ENCODE measurements around the gene CNPPD1. TPM values are rescaled to one million over a fixed set of nuclear protein-coding genes. Genes with fewer than 3 reads are reported as not detected.

CNPPD1 gene
- total RNA-seq, 1 experiment from 2014 or later, result 32.8 TPM

DNA sequence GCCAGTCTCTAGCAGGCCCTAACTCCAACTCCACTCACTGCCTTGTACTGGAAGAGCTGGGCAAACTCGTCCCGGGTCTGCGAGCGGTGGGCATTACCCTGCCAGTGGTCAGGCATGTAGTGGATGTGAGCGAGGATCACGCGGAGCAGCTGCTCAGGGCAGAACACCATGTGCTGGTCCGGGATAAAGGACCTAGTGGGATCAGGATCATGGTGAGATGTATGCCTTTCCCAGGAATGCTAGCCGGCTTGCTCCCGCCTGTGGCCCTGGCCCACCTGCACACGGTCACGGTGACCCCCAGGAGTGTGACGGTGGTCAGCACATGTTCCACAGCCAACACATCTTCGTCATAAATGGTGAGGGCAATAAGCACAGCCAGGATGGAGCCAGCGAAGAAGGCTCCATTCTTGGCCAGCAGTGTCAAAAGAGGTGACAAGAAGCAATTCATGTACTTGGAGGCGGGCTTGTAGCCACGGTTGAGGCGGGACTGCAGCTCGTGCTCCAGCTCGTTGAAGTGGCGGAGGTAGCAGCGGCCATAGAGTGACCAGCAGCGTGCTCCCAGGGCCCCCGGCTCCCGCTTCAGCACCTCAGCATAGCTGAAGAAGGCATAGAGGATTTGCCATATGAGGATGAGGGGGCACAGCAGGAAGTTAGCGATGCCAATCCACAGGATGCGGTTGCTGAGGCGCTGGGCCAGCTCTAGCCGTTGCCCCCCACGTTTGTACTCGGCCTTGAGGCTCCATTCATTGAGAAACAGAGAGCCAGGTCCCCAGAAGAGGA, 47.3 kb upstream of the CNPPD1 start (continued):
- TF ChIP-seq TEAD4 (CRISPR knock-in tag; IDR thresholded peaks at IDR 0.05), result no peak

DNA sequence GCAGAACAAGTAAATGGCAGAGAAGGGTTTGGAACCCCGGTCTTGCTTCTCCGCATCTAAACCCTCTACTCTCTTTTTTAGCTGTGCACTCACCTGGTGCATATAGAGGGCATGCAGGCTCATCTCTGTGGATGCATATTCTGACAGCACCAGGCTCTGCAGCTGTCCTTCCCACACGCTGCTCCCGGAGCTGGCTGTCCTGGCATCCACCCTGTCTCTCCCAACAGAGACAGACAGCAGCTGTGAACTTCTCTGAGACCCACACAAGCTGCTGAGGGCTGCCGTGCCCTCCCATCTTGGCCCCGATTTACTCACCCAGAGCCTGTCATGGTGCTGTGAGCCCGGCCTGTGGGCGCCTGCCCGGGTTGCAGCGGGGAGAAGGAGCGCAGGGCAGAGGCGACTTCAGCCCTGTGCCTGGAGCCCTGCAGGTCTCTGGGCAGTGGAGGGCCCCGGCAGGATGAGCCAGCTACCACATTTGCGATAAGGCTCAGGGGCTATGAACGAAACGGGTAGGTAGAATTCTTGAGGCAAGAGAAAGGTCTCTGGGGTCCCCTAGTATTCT, 45.3 kb upstream of the CNPPD1 start:
- no peak for DNase-seq (ENCODE audit: low spot score)
- POLR2A ChIA-PET, result interaction anchor here (1.3 kb wide), 1 partner anchor 46 kb away, joined by 3 read pairs; the partner anchor contains the start of gene CNPPD1
- ATAC-seq, result no peak
- Mint-ChIP-seq H3K36me3 (peaks cover 48% of the 10 kb centered on the region), H3K27ac (no peak overlapping the region), H3K4me1 (peaks cover 15% of the 10 kb centered on the region), H3K27me3 (ENCODE audit: low read depth) (no peaks in the 10 kb centered on the region), H3K4me3 (no peak overlapping the region), H3K9me3 (no peaks in the 10 kb centered on the region)
- no peak for TF ChIP-seq ZNF317 (CRISPR knock-in tag; IDR thresholded peaks at IDR 0.05; ENCODE audit: borderline replicate concordance, low read depth)
- TF ChIP-seq, protein P1, sequence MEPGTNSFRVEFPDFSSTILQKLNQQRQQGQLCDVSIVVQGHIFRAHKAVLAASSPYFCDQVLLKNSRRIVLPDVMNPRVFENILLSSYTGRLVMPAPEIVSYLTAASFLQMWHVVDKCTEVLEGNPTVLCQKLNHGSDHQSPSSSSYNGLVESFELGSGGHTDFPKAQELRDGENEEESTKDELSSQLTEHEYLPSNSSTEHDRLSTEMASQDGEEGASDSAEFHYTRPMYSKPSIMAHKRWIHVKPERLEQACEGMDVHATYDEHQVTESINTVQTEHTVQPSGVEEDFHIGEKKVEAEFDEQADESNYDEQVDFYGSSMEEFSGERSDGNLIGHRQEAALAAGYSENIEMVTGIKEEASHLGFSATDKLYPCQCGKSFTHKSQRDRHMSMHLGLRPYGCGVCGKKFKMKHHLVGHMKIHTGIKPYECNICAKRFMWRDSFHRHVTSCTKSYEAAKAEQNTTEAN (CRISPR knock-in tag; IDR thresholded peaks at IDR 0.05), result no peak
- no peak for TF ChIP-seq SOX15 (CRISPR knock-in tag; IDR thresholded peaks at IDR 0.05)
- CTCF ChIA-PET, result no interaction called here

DNA sequence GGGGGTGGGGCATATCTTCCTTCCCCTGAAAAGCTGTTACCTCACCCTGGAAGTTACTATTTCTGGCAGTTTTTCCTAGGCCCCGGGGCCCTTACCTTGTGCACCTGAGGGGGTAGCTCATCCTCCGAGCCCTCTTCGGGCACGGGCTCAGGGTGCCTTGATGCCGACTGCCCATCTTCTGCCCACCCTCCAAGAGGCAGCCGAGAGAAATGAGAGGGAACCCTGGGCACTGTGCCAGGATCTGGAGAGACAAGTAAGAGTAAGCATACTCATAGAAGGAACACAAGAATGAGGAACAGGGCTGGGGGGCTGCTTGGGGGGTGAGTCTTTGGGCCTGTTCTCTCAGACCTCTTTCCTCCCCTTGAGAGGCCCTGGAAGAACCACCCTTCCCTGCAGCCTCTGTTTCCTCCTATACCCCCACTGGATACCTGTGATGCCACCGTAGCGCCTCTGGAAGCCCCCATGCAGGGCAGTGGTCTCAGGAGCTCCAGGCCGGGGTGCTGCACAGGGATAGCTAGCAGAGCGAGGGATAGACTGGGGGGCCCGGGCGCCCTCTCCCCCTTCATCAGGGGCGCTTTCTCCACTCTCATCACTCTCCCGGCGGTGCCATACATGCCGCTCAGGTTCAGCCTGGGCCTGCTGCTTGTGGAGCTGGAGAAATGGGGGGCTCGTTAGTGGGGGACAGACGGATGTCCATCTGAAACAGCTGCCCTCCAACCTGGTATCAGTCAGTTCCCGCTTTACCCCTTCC, 44.1 kb upstream of the CNPPD1 start:
- Mint-ChIP-seq H3K36me3 (peaks cover 42% of the 10 kb centered on the region), H3K4me3 (no peak overlapping the region), H3K4me1 (peaks cover 25% of the 10 kb centered on the region), H3K27ac (no peak overlapping the region), H3K9me3 (no peaks in the 10 kb centered on the region), H3K27me3 (ENCODE audit: low read depth) (no peaks in the 10 kb centered on the region)
- ATAC-seq, result no peak
- ChIA-PET CTCF (no interaction called here), POLR2A (interaction anchor here (0.5 kb wide), 1 partner anchor 32 kb away, joined by 3 read pairs; the partner anchor contains the start of gene TUBA4B)
- TF ChIP-seq, protein P2, sequence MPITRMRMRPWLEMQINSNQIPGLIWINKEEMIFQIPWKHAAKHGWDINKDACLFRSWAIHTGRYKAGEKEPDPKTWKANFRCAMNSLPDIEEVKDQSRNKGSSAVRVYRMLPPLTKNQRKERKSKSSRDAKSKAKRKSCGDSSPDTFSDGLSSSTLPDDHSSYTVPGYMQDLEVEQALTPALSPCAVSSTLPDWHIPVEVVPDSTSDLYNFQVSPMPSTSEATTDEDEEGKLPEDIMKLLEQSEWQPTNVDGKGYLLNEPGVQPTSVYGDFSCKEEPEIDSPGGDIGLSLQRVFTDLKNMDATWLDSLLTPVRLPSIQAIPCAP (CRISPR knock-in tag; IDR thresholded peaks at IDR 0.05), result no peak
- TF ChIP-seq, protein P3, sequence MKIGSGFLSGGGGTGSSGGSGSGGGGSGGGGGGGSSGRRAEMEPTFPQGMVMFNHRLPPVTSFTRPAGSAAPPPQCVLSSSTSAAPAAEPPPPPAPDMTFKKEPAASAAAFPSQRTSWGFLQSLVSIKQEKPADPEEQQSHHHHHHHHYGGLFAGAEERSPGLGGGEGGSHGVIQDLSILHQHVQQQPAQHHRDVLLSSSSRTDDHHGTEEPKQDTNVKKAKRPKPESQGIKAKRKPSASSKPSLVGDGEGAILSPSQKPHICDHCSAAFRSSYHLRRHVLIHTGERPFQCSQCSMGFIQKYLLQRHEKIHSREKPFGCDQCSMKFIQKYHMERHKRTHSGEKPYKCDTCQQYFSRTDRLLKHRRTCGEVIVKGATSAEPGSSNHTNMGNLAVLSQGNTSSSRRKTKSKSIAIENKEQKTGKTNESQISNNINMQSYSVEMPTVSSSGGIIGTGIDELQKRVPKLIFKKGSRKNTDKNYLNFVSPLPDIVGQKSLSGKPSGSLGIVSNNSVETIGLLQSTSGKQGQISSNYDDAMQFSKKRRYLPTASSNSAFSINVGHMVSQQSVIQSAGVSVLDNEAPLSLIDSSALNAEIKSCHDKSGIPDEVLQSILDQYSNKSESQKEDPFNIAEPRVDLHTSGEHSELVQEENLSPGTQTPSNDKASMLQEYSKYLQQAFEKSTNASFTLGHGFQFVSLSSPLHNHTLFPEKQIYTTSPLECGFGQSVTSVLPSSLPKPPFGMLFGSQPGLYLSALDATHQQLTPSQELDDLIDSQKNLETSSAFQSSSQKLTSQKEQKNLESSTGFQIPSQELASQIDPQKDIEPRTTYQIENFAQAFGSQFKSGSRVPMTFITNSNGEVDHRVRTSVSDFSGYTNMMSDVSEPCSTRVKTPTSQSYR (CRISPR knock-in tag; IDR thresholded peaks at IDR 0.05), result no peak
- TF ChIP-seq IRF2 (CRISPR knock-in tag; IDR thresholded peaks at IDR 0.05; ENCODE audit: borderline replicate concordance, low read depth), result no peak
- DNase-seq (ENCODE audit: low spot score), result no peak

DNA sequence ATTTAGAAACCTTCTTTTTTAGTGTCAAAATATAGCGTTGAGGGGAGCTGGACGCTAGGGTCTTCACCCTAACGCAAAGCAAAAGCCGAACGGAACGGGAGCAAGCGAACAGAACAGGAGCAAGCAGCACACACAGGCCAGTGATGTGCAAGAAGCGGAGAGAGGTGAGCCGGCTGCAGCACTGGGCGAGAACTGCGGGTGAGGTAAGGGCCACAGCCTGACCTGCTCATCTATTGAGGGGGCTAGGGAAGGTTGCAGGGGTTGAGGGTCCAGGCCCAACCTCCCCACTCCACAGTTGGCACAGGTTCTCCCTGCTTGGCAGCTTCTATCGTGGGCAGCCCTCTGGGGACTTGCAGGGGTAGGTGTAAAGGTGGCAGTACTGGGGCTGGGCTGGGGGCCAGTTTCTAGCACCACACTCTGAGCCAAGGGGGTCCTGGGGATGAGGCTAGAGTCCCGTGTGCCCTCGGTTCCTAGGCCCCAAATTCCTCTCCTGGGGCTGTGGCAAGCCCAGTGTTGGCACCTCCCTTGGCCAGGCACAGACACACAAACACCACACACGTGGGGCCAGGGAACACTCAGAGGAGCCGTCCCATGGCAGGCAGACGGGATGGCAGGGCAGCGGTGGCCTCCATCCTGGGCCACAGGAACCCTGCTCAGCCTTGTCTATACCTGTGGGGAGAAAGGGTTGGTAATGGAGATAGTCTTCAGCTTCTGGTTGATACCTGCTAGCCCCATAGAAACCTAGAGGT, 43.2 kb upstream of the CNPPD1 start:
- Mint-ChIP-seq H3K4me3 (no peak overlapping the region), H3K4me1 (peaks cover 25% of the 10 kb centered on the region), H3K36me3 (peaks cover 38% of the 10 kb centered on the region), H3K9me3 (no peaks in the 10 kb centered on the region), H3K27ac (no peak overlapping the region), H3K27me3 (ENCODE audit: low read depth) (no peaks in the 10 kb centered on the region)
- ChIA-PET POLR2A (interaction anchor here (1.0 to 3.0 kb wide), 7 partner anchors 10 to 264 kb away, joined by 4 to 21 read pairs (median 11); partner anchors contain the start of genes ANKZF1, ATG9A, DNAJB2 and DNPEP), CTCF (interaction anchor here (1.4 to 2.8 kb wide), 4 partner anchors 32 to 311 kb away, joined by 3 to 24 read pairs (median 8); partner anchors contain the start of gene TUBA4B)
- DNase-seq (ENCODE audit: low spot score) (no peak), ATAC-seq (no peak)
- TF ChIP-seq ZNF121 (CRISPR knock-in tag; IDR thresholded peaks at IDR 0.05), result no peak
- TF ChIP-seq, protein P3 (CRISPR knock-in tag; IDR thresholded peaks at IDR 0.05), result no peak
- TF ChIP-seq, protein P4, sequence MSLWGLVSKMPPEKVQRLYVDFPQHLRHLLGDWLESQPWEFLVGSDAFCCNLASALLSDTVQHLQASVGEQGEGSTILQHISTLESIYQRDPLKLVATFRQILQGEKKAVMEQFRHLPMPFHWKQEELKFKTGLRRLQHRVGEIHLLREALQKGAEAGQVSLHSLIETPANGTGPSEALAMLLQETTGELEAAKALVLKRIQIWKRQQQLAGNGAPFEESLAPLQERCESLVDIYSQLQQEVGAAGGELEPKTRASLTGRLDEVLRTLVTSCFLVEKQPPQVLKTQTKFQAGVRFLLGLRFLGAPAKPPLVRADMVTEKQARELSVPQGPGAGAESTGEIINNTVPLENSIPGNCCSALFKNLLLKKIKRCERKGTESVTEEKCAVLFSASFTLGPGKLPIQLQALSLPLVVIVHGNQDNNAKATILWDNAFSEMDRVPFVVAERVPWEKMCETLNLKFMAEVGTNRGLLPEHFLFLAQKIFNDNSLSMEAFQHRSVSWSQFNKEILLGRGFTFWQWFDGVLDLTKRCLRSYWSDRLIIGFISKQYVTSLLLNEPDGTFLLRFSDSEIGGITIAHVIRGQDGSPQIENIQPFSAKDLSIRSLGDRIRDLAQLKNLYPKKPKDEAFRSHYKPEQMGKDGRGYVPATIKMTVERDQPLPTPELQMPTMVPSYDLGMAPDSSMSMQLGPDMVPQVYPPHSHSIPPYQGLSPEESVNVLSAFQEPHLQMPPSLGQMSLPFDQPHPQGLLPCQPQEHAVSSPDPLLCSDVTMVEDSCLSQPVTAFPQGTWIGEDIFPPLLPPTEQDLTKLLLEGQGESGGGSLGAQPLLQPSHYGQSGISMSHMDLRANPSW (CRISPR knock-in tag; conservative IDR thresholded peaks at IDR 0.05; ENCODE audit: low read depth), result no peak
- TF ChIP-seq NR2C2 (CRISPR knock-in tag; IDR thresholded peaks at IDR 0.05), result no peak
- no peak for TF ChIP-seq TEAD4 (CRISPR knock-in tag; IDR thresholded peaks at IDR 0.05)
- TF ChIP-seq, protein P5, sequence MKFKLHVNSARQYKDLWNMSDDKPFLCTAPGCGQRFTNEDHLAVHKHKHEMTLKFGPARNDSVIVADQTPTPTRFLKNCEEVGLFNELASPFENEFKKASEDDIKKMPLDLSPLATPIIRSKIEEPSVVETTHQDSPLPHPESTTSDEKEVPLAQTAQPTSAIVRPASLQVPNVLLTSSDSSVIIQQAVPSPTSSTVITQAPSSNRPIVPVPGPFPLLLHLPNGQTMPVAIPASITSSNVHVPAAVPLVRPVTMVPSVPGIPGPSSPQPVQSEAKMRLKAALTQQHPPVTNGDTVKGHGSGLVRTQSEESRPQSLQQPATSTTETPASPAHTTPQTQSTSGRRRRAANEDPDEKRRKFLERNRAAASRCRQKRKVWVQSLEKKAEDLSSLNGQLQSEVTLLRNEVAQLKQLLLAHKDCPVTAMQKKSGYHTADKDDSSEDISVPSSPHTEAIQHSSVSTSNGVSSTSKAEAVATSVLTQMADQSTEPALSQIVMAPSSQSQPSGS (CRISPR knock-in tag; IDR thresholded peaks at IDR 0.05; ENCODE audit: borderline replicate concordance, low read depth), result no peak
- no peak for TF ChIP-seq HMGA2 (CRISPR knock-in tag; IDR thresholded peaks at IDR 0.05)
